A673 (cell line): ENCODE measurements around the gene CPPED1. TPM values are rescaled to one million over a fixed set of nuclear protein-coding genes. Genes with fewer than 3 reads are reported as not detected.

Experiments used
- BruUV-seq: library from RNA; stranded (reverse); fragments of 400-500 nt; replicated peaks from 2 replicates; lab custom pipeline; 2021; lab: Mats Ljungman, UMichigan
- CTCF ChIA-PET: fragments of 300-600 bp; sonication (Branson Sonifier 250); formaldehyde crosslinking; loops from one replicate; lab custom pipeline; 2022; ENCODE audit warnings: antibody characterized with exemption; lab: Charles Lee
- POLR2A ChIA-PET: fragments of 300-600 bp; sonication (Branson Sonifier 250); formaldehyde crosslinking; loops from one replicate; lab custom pipeline; 2022; ENCODE audit warnings: antibody characterized with exemption; ENCODE audit not compliant: low non-redundant PET; lab: Charles Lee
- DNase-seq: peaks from one replicate; pipeline ENCODE4 v3.0.0-alpha.2; 2015; ENCODE audit warnings: low spot score
- H3K27ac ChIP-seq: fragments of 200-600 bp; sonication (generic); 2 replicates; pipeline ENCODE4 v1.5.1; 2016; ENCODE audit warnings: mixed run types, low read depth, mild to moderate bottlenecking, mixed read lengths, antibody characterized with exemption, low read length; ENCODE audit not compliant: poor library complexity, severe bottlenecking
- H3K27me3 ChIP-seq: fragments of 200-600 bp; sonication (generic); replicated peaks from 2 replicates; pipeline ENCODE4 v1.6.1; 2017; ENCODE audit warnings: mixed run types, low read depth, mild to moderate bottlenecking, mixed read lengths, antibody characterized with exemption, low read length; ENCODE audit not compliant: insufficient read depth, poor library complexity
- H3K36me3 ChIP-seq: fragments of 200-600 bp; sonication (generic); 2 replicates; pipeline ENCODE4 v1.6.1; 2016; ENCODE audit warnings: mixed run types, mild to moderate bottlenecking, mixed read lengths, antibody characterized with exemption, low read length; ENCODE audit not compliant: insufficient read depth, poor library complexity, severe bottlenecking
- H3K4me1 ChIP-seq: fragments of 200-600 bp; sonication (generic); 2 replicates; pipeline ENCODE4 v1.6.1; 2017; ENCODE audit warnings: mixed run types, mild to moderate bottlenecking, mixed read lengths, antibody characterized with exemption, low read length; ENCODE audit not compliant: insufficient read depth, poor library complexity, severe bottlenecking
- H3K4me3 ChIP-seq: fragments of 200-600 bp; sonication (generic); 2 replicates; pipeline ENCODE4 v1.5.1; 2016; ENCODE audit warnings: low read depth, mixed run types, mild to moderate bottlenecking, mixed read lengths, low read length; ENCODE audit not compliant: poor library complexity, severe bottlenecking
- H3K9me3 ChIP-seq: fragments of 200-600 bp; sonication (generic); 2 replicates; pipeline ENCODE4 v1.6.1; 2016; ENCODE audit warnings: mixed run types, low read depth, mild to moderate bottlenecking, mixed read lengths, antibody characterized with exemption, low read length; ENCODE audit not compliant: poor library complexity, severe bottlenecking
- CTCF ChIP-seq: fragments of 300-800, 200-600 bp; sonication (generic); conservative IDR thresholded peaks from 2 replicates; pipeline ENCODE4 v1.5.1; 2017; ENCODE audit warnings: low read depth, mild to moderate bottlenecking, antibody characterized with exemption, low read length, moderate library complexity, mixed read lengths
- EZH2 ChIP-seq: fragments of 200-600 bp; sonication (generic); IDR thresholded peaks from 2 replicates; pipeline ENCODE4 v1.6.1; 2017; ENCODE audit warnings: borderline replicate concordance, low read depth, mild to moderate bottlenecking, mixed read lengths, antibody characterized with exemption, low read length; ENCODE audit not compliant: poor library complexity, severe bottlenecking
- intact Hi-C: fragments of 100-400 bp; cut with micrococcal nuclease; formaldehyde crosslinking; loops from one replicate; pipeline ENCODE4 v1.10.0; 2022; ENCODE audit not compliant: unreplicated experiment
- total RNA-seq: library from RNA; stranded (reverse); gene quantifications from 2 replicates; pipeline ENCODE4 v1.2.3, GENCODE V29; 2021

CPPED1 gene
- total RNA-seq, 1 experiment from 2014 or later: 0.90 TPM

GRCh38 chr16:12750554-12750918, 53.2 kb downstream of the CPPED1 start:
- no peak for DNase-seq
- Histone ChIP-seq H3K4me1 (no peaks in the 10 kb centered on the region), H3K4me3 (no peak overlapping the region), H3K27me3 (no peaks in the 10 kb centered on the region), H3K9me3 (no peaks in the 10 kb centered on the region), H3K27ac (no peak overlapping the region), H3K36me3 (no peaks in the 10 kb centered on the region)
- no TSS peak for BruUV-seq
- intact Hi-C loops: no loop called here
- CTCF ChIA-PET: no interaction called here
- TF ChIP-seq EZH2 (no peak), CTCF (no peak)
- POLR2A ChIA-PET: no interaction called here

GRCh38 chr16:12749076-12749475, 54.6 kb downstream of the CPPED1 start:
- no peak for DNase-seq
- H3K9me3 ChIP-seq: peaks cover 3% of the 10 kb centered on the region
- H3K36me3 ChIP-seq: no peaks in the 10 kb centered on the region
- H3K27ac ChIP-seq: no peak overlapping the region
- TF ChIP-seq EZH2: no peak
- TF ChIP-seq CTCF: no peak
- no peaks in the 10 kb centered on the region for H3K4me1 ChIP-seq
- no TSS peak for BruUV-seq
- ChIA-PET CTCF (no interaction called here), POLR2A (no interaction called here)
- H3K27me3 ChIP-seq: no peaks in the 10 kb centered on the region
- intact Hi-C loops: no loop called here
- no peak overlapping the region for H3K4me3 ChIP-seq

GRCh38 chr16:12747827-12748226, 55.9 kb downstream of the CPPED1 start:
- CTCF ChIA-PET: no interaction called here
- no peak for TF ChIP-seq EZH2
- TF ChIP-seq CTCF: no peak

More at GRCh38 chr16:12747827-12748226, 55.9 kb downstream of the CPPED1 start:
- Histone ChIP-seq H3K36me3 (no peaks in the 10 kb centered on the region), H3K4me3 (no peak overlapping the region), H3K9me3 (peaks cover 3% of the 10 kb centered on the region), H3K27ac (no peak overlapping the region), H3K27me3 (no peaks in the 10 kb centered on the region), H3K4me1 (no peaks in the 10 kb centered on the region)
- intact Hi-C loops: no loop called here
- no peak for DNase-seq
- POLR2A ChIA-PET: no interaction called here
- BruUV-seq: no TSS peak
